Mesodermal cell (in vitro differentiated cells): ENCODE data around the gene BCDIN3D. TPM values are rescaled to one million over a fixed set of nuclear protein-coding genes. Genes with fewer than 3 reads are reported as not detected.

Experiments used
- H3K27ac ChIP-seq: 2 replicates; pipeline ENCODE4 v1.7.0; 2013; ENCODE audit warnings: mild to moderate bottlenecking, low read depth, low read length, moderate library complexity; ENCODE audit not compliant: severe bottlenecking
- H3K36me3 ChIP-seq: 2 replicates; pipeline ENCODE4 v1.7.1; 2013; ENCODE audit warnings: mild to moderate bottlenecking, low read length, moderate library complexity; ENCODE audit not compliant: control insufficient read depth, insufficient read depth
- H3K4me1 ChIP-seq: one replicate; pipeline ENCODE4 v1.7.1; 2013; ENCODE audit warnings: mild to moderate bottlenecking, low read length; ENCODE audit not compliant: insufficient read depth, control insufficient read depth, poor library complexity, severe bottlenecking
- H3K4me3 ChIP-seq: 2 replicates; pipeline ENCODE4 v1.7.0; 2013; ENCODE audit warnings: low read length, control low read depth, mild to moderate bottlenecking; ENCODE audit not compliant: insufficient read depth, poor library complexity, severe bottlenecking; ENCODE audit errors: extremely low read depth
- H3K9me3 ChIP-seq: 2 replicates; pipeline ENCODE4 v1.7.1; 2013; ENCODE audit warnings: mild to moderate bottlenecking, low read length, moderate library complexity; ENCODE audit not compliant: control insufficient read depth
- whole genome bisulfite sequencing, 2 experiments: methylation state at CpG; one replicate each; pipeline ENCODE4 v1.1.5; 2013; ENCODE audit warnings: missing lambda C conversion rate in 2 of 2; ENCODE audit not compliant: insufficient coverage in 2 of 2; 5-methylcytosine and 5-hydroxymethylcytosine counted together
- polyA plus RNA-seq, 2 experiments: library from polyadenylated mRNA; stranded (reverse); fragments of 50-300 nt; gene quantifications; one replicate each; pipeline ENCODE4 v1.2.3, GENCODE V29; 2013

BCDIN3D gene, protein sequence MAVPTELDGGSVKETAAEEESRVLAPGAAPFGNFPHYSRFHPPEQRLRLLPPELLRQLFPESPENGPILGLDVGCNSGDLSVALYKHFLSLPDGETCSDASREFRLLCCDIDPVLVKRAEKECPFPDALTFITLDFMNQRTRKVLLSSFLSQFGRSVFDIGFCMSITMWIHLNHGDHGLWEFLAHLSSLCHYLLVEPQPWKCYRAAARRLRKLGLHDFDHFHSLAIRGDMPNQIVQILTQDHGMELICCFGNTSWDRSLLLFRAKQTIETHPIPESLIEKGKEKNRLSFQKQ
- 3.7 TPM for polyA plus RNA-seq (2013, experiment 1 of 2)
- polyA plus RNA-seq (2013, experiment 2 of 2): 2.8 TPM

DNA sequence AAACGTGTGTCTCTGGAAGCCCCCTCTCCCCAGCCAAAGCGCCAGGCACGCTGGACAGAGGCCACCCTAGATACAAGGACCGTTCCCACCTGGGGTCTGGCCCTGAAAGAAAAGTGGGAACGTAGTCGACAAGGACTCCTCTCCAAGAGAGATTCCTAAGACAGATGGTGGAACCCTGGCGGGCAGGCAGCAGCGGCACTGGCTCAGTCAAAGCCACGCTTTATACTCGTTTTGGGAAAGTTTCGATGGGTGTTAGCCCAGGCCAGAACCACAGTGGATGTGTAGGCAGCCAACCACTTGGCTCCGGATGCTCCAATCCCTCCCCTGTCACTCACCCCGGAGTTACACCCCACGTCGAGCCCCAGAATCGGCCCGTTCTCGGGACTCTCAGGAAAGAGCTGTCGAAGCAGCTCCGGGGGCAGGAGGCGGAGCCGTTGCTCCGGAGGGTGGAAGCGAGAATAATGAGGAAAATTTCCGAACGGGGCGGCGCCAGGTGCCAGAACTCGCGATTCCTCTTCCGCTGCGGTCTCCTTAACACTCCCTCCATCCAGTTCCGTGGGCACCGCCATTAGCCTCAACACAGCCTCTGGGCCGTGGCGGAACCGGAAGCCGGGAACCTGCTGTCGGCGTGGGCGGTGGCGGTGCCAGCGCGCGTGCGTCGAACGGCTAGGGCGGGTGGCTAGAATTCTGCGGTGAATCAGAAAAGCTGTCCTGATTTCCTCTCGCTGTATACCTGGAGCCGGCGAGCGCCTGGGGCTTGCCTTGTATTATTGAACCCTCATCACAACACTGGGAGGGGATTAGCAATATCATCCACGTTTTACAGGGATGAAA lies at the start of gene BCDIN3D:
TSS of gene BCDIN3D (minus strand) at position 588 of the 834 bp plus-strand sequence. CDS start at position 569, 19 bp downstream.
- WGBS, 2 experiments: 0 to 1% methylated on average over 35 to 52 of the region's 55 CpGs
- no peaks in the 10 kb centered on the region for H3K9me3 ChIP-seq
- H3K4me1 ChIP-seq: no peaks in the 10 kb centered on the region
- H3K4me3 ChIP-seq: peak within 1 kb of the TSS; percentile 66
- H3K36me3 ChIP-seq: no peaks in the 10 kb centered on the region
- H3K27ac ChIP-seq: peak within 1 kb of the TSS; percentile 88

DNA sequence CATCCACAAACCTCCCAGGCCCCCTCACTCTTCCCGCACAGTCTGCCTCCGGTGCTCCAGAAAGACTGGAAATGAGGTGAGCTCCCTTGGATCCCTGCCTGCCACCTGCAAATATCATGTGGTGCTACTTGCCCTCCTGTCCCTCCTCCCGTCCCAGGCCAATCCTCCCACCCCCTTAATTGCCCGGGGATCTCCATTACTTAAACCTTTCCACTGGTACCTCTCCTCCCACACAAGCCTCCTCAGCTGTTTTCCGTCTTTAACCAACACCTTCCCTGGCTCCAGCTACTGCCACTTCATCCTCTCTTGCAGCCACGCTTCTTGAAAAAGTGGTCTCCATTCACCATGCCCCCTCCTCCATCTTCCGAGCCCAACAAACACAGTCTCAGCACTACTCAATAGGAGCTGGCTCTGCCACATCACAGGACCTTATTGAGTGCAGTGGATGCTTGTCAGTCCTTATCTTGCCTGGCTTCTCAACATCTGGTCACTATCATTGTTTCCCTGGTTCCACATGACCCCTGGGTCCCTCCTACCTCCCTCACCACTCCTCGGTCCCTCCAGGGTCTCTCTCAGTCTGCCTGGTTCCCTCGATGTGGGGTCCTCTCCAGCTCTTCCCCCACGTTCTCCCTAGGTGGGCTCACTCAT lies 49.3 kb upstream of the BCDIN3D start:
- no peaks in the 10 kb centered on the region for H3K9me3 ChIP-seq
- 87 to 88% methylated on average over 9 to 10 of the region's 10 CpGs for WGBS, 2 experiments
- no peak overlapping the region for H3K4me3 ChIP-seq
- H3K36me3 ChIP-seq: no peaks in the 10 kb centered on the region
- H3K4me1 ChIP-seq: peaks cover 10% of the 10 kb centered on the region
- H3K27ac ChIP-seq: no peak overlapping the region

DNA sequence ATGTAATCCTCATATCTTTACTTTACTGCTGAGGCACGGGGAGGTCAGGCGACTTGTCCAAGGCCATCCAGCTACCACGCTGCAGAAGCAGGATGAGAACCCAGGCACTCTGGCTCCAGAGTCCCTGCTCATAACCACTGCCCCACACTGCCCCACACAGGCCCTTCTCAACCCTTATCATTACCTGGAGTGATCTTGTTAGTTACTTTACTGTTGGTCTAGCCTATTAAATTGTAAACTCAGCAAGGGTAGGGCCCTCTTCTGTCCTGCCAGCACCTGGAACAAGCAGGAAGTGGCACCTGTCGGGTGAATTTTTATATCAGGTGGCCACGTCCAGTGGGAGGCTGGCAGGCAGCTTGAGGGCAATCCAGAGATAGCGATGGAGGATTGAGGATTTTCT lies 48.6 kb upstream of the BCDIN3D start:
- Histone ChIP-seq H3K27ac (no peak overlapping the region), H3K4me3 (no peak overlapping the region), H3K4me1 (peaks cover 10% of the 10 kb centered on the region), H3K36me3 (no peaks in the 10 kb centered on the region), H3K9me3 (no peaks in the 10 kb centered on the region)
- WGBS, 2 experiments: 88 to 92% methylated on average over 6 of the region's 6 CpGs

DNA sequence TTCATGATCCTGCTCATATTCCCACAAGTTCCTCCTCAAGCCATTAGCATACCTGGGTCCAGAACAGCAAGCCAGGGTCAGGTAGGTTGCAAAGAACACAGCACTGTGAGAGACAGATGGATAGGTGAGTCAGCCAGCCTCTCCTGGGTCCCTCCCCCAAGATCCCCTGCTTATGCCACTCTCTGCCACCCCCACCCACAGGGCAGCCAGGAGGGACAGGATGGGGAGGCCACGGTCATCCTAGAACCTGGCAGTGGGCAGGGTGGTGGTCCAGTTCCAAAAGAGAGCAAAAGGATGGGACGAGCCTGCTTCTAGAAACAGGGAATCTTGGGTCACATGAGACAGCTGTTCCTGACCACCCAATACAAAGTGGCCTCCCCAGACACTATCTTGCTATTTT lies 48.1 kb upstream of the BCDIN3D start:
- Histone ChIP-seq H3K9me3 (no peaks in the 10 kb centered on the region), H3K4me3 (no peak overlapping the region), H3K36me3 (no peaks in the 10 kb centered on the region), H3K27ac (no peak overlapping the region), H3K4me1 (peaks cover 10% of the 10 kb centered on the region)
- 94 to 100% methylated on average over 1 to 2 of the region's 2 CpGs for WGBS, 2 experiments

DNA sequence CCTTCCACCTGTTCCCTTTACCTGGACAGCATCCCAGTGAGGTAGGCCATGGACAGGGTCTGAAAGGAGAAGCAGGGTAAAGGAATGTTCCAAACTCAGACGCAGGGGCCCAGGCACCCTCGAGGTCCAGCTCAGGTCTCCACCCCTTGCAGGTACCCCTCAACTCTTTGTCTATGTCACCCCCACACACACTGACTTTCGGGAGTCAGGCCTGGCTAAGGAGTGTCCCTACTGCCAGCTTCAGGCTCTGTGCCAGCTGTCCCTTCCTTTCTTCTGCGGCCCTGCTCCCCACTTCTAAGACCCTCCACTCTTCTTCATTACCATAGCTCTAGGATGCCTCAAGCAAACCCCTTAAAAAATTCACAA lies 47.2 kb upstream of the BCDIN3D start:
- no peak overlapping the region for H3K27ac ChIP-seq
- no peaks in the 10 kb centered on the region for H3K36me3 ChIP-seq
- H3K4me3 ChIP-seq: no peak overlapping the region
- 93 to 94% methylated on average over 3 of the region's 4 CpGs for WGBS, 2 experiments
- no peaks in the 10 kb centered on the region for H3K9me3 ChIP-seq
- H3K4me1 ChIP-seq: peaks cover 10% of the 10 kb centered on the region

DNA sequence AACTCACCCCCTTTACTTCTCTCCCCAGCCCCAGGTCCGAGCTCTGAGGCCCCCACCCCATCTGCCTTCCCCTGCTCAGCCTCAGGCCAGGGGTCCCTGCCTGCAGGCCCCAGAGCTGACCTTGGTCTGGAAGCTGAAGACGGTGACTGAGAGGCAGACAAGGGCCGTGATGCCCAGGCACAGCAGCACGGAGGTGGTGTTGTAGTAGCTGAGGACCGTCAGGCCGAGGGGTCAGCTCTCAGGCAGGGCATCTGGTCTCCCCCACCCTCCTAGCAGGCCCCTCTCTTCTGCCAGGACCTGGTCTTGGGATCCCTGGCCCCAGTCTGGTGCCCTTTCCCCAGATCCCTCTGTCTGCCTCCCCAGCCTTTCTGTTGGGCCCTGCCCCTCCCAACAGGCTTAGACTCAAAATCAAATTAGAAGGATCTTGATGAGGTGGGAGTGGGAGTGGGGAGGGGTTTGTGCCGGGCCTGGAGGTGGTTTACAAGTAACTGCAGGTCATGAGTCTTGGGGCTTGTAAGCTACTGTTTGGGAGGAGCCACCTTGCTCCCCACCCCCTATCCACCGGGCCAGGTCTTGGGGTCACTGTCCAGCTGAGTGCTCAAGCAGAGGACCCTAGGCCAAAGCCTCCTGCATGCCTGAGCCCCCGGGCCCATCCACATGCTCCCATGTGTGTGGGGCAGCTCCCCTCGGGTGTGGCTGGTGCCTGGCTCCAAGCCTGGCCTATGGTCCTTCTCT lies 46.6 kb upstream of the BCDIN3D start:
- peaks cover 7% of the 10 kb centered on the region for H3K4me1 ChIP-seq
- no peak overlapping the region for H3K4me3 ChIP-seq
- 91 to 96% methylated on average over 7 to 8 of the region's 10 CpGs for WGBS, 2 experiments
- no peak overlapping the region for H3K27ac ChIP-seq
- H3K9me3 ChIP-seq: no peaks in the 10 kb centered on the region
- H3K36me3 ChIP-seq: no peaks in the 10 kb centered on the region

DNA sequence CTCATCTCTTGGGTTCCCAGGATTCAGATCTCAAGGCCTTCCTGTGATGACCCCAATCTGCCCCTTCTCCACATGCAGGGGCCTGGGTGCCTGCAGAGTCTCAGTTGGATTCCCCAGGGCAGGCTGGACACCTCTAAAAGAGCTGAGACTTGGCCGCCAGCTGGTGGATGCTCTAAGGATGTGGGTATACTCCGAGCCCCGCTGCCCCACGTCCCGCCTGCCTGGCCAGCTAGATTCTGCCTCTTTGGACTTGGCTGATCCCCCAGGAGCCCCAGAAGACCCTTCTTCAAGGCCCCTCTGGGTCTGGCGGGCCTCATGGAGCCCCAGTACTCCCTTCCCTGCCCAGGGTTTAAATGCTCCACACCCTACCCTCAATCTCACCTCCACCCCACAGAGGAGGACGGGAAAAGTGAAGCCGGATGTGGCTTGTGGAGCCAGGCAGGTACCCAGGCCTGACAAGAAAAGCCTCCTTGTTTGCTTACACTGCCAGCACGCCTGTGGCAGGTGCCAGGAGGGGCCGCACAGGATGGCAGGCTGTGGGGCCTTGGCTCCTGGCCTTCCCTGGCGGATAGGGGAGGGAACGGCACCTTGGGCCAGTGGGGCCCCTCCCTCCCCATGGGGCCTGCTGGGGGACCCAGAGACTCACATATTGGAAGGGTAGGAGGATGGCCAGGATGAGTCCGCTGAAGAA lies 45.7 kb upstream of the BCDIN3D start:
- WGBS, 2 experiments: 95% methylated on average over 7 to 12 of the region's 13 CpGs

DNA sequence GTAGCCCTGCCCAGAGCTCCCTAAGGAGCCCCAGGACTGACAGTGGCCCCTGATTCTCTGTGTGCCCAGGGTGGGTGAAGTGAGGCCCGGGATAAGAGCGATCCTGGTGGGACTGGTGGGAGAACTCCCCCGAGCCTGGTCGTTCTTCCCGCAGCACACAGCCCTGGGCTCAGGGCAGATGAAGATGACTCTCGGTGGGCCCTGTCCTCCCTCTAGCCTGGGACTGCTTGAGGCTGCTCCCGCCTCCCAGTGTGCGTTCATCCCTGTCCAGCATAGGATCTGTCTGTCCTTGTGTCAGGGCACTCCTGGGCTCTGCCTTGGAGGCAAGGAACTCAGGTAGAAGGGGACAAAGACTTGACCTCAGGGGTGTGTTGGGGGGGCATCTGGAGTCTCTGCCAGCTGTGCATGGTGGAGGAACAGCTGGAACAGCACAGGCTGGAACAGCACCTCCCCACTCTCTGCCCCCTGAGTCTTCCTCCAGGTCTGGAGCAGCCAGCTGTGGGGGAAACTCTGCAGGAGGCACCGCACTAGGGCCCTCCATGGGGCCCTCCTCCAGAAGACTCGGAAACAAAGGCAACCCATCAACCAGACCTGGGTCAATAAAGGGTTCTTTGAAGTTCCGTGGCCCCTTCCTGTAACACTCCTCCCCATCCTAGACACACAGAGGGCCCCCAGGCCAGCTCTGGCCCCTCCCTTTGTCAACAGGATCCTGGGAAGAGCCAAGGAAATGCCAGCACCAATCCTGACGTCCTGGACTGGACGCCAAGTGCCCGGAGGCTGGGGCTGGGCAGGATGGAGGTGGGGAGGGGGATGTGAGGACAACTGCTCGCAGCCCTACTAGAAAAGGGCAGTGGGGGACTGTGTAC lies 44.9 kb upstream of the BCDIN3D start:
- Histone ChIP-seq H3K4me3 (no peak overlapping the region), H3K36me3 (no peaks in the 10 kb centered on the region), H3K4me1 (peaks cover 8% of the 10 kb centered on the region), H3K27ac (no peak overlapping the region), H3K9me3 (no peaks in the 10 kb centered on the region)
- 74 to 86% methylated on average over 10 to 15 of the region's 15 CpGs for WGBS, 2 experiments

More for the DNA sequence above, 45.7 kb upstream of the BCDIN3D start:
- no peak overlapping the region for H3K4me3 ChIP-seq
- H3K4me1 ChIP-seq: peaks cover under 1% of the 10 kb centered on the region
- no peaks in the 10 kb centered on the region for H3K9me3 ChIP-seq
- H3K27ac ChIP-seq: no peak overlapping the region
- H3K36me3 ChIP-seq: no peaks in the 10 kb centered on the region

DNA sequence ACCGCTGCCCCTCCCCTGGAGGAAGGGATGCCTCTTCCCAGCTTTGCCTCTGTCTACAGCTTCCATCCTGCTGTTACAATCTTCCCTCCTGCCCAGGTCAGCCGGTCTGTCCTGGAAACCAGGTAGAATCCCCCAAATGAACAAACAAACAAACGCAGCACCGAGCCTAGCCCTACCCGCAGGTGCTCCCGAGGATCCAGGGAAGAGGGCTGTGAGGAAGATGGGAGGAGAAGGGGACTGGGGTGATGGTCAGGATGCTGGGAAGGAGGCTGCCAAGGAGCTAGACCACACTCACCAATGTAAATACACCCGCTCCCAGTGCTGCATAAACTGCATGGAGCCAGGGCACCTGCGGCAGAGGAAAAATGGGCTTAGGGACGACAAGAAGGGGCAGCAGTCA lies 44.2 kb upstream of the BCDIN3D start:
- Histone ChIP-seq H3K27ac (no peak overlapping the region), H3K4me3 (no peak overlapping the region), H3K4me1 (peaks cover 13% of the 10 kb centered on the region), H3K9me3 (no peaks in the 10 kb centered on the region), H3K36me3 (no peaks in the 10 kb centered on the region)
- 83 to 89% methylated on average over 3 to 4 of the region's 9 CpGs for WGBS, 2 experiments
